Measurements from ENCODE around the gene AQP10. TPM values are rescaled to one million over a fixed set of nuclear protein-coding genes. Genes with fewer than 3 reads are reported as not detected.

The AQP10 gene
- total and polyA plus RNA-seq, 9 of the 15 experiments (the other 6 are each of a cell fraction or from before 2014, with no cell fraction given), result 0.37 to 9.7 (median 1.9) TPM

- TF ChIP-seq SFPQ (IDR thresholded peaks at IDR 0.05; ENCODE audit: low read depth, low read length) (no peak), SP2 (IDR thresholded peaks at IDR 0.05; ENCODE audit: extremely low read depth, low read depth, low read length, poor library complexity, severe bottlenecking) (no peak), ESRRB (CRISPR knock-in tag; IDR thresholded peaks at IDR 0.05; ENCODE audit: borderline replicate concordance) (no peak), ZFP91 (CRISPR knock-in tag; IDR thresholded peaks at IDR 0.05) (no peak), SRSF3 (IDR thresholded peaks at IDR 0.05; ENCODE audit: insufficient read depth, low read length) (no peak), TGIF2 (CRISPR knock-in tag; IDR thresholded peaks at IDR 0.05) (no peak), STAT5B (CRISPR knock-in tag; IDR thresholded peaks at IDR 0.05) (no peak), NR4A1 (CRISPR knock-in tag; IDR thresholded peaks at IDR 0.05) (peak; percentile 19; the same call in 1 of the 2 replicates), NR4A1 (tag; IDR thresholded peaks at IDR 0.05) (no peak), KAT8 (IDR thresholded peaks at IDR 0.05; ENCODE audit: low read depth) (no peak), BRD9 (IDR thresholded peaks at IDR 0.05; ENCODE audit: low read depth, partially characterized antibody) (peak; percentile 28), ARNT (IDR thresholded peaks at IDR 0.05) (no peak), ZNF511 (CRISPR knock-in tag; IDR thresholded peaks at IDR 0.05) (no peak), UBTF (IDR thresholded peaks at IDR 0.05; ENCODE audit: borderline replicate concordance in 1 of 2, low read depth in 2 of 2, low read length in 2 of 2) (0 out of 4 replicates have a peak, but pooled peaks of 1 of the 2 experiments have one; percentile 35), DPF2 (IDR thresholded peaks at IDR 0.05) (peak; percentile 54), JUN (IDR thresholded peaks at IDR 0.05; ENCODE audit: borderline replicate concordance, low read depth, low read length) (peak; percentile 62; the same call in 1 of the 2 replicates), JUN (CRISPR knock-in tag; IDR thresholded peaks at IDR 0.05; ENCODE audit: borderline replicate concordance) (no peak; the same call in 1 of the 2 replicates), ZNF766 (CRISPR knock-in tag; conservative IDR thresholded peaks at IDR 0.05) (0 out of 2 replicates have a peak, but pooled peaks have one; percentile 19)
Observed at GRCh38 chr1:154272217-154272998, 48.5 kb upstream of the AQP10 start, which contains the start of gene HAX1 (continued).
